Measurements from ENCODE around the gene RIPPLY1. TPM values are rescaled to one million over a fixed set of nuclear protein-coding genes. Genes with fewer than 3 reads are reported as not detected.
A peak's percentile ranks its signal among the peaks of the same experiment; 100 is the strongest.

The RIPPLY1 gene
- total RNA-seq, 3 donors from 2014 or later, result not detected

DNA sequence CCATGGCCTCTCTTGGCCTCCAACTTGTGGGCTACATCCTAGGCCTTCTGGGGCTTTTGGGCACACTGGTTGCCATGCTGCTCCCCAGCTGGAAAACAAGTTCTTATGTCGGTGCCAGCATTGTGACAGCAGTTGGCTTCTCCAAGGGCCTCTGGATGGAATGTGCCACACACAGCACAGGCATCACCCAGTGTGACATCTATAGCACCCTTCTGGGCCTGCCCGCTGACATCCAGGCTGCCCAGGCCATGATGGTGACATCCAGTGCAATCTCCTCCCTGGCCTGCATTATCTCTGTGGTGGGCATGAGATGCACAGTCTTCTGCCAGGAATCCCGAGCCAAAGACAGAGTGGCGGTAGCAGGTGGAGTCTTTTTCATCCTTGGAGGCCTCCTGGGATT, 25.1 kb upstream of the RIPPLY1 start:
- H3K4me3 ChIP-seq, result no peak overlapping the region
- DNase-seq, result no peak
- TF ChIP-seq CTCF (IDR thresholded peaks at IDR 0.05), result no peak
- intact Hi-C loops (cut with DNase I, micrococcal nuclease), result no loop called here
- H3K4me1 ChIP-seq (ENCODE audit: low read depth), result no peaks in the 10 kb centered on the region
- no peak for ATAC-seq
- no peaks in the 10 kb centered on the region for H3K36me3 ChIP-seq (ENCODE audit: low read depth)
- no peaks in the 10 kb centered on the region for H3K9me3 ChIP-seq

- ATAC-seq, result peak; percentile 67
- H3K4me3 ChIP-seq, result no peak overlapping the region
These were observed 24.6 kb upstream of the RIPPLY1 start for GRCh38 chrX:106927700-106928099.

GRCh38 chrX:106927023-106927422, 23.9 kb upstream of the RIPPLY1 start:
- Histone ChIP-seq H3K4me1 (ENCODE audit: low read depth) (no peaks in the 10 kb centered on the region), H3K9me3 (no peaks in the 10 kb centered on the region), H3K36me3 (ENCODE audit: low read depth) (no peaks in the 10 kb centered on the region), H3K4me3 (no peak overlapping the region)
- ATAC-seq (peak; percentile 6), DNase-seq (no peak)
- TF ChIP-seq CTCF (IDR thresholded peaks at IDR 0.05), result no peak
- intact Hi-C loops (cut with DNase I, micrococcal nuclease), result no loop called here

More at GRCh38 chrX:106927700-106928099, 24.6 kb upstream of the RIPPLY1 start:
- Histone ChIP-seq H3K36me3 (ENCODE audit: low read depth) (no peaks in the 10 kb centered on the region), H3K4me1 (ENCODE audit: low read depth) (no peaks in the 10 kb centered on the region), H3K9me3 (no peaks in the 10 kb centered on the region)
- no peak for TF ChIP-seq CTCF (IDR thresholded peaks at IDR 0.05)
- DNase-seq, result no peak
- intact Hi-C loops (cut with DNase I, micrococcal nuclease), result no loop called here

GRCh38 chrX:106921637-106922036, 18.5 kb upstream of the RIPPLY1 start:
- intact Hi-C loops (cut with DNase I, micrococcal nuclease), result no loop called here
- ATAC-seq, result no peak

GRCh38 chrX:106919932-106920452, 16.9 kb upstream of the RIPPLY1 start, which contains the start of gene CLDN2:
CLDN2 (plus strand) TSS chrX:106920402; CDS start chrX:106928229, 7,827 bp downstream.
- no peaks in the 10 kb centered on the region for H3K36me3 ChIP-seq (ENCODE audit: low read depth)
- no peak for TF ChIP-seq CTCF (IDR thresholded peaks at IDR 0.05)
- no peak within 1 kb of the TSS for H3K4me3 ChIP-seq
- no peaks in the 10 kb centered on the region for H3K4me1 ChIP-seq (ENCODE audit: low read depth)
- DNase-seq, result no peak
- no peaks in the 10 kb centered on the region for H3K9me3 ChIP-seq
- intact Hi-C loops (cut with DNase I, micrococcal nuclease), result no loop called here
- ATAC-seq, result no peak

More at GRCh38 chrX:106921637-106922036, 18.5 kb upstream of the RIPPLY1 start:
- no peaks in the 10 kb centered on the region for H3K4me1 ChIP-seq (ENCODE audit: low read depth)
- DNase-seq, result no peak
- no peaks in the 10 kb centered on the region for H3K36me3 ChIP-seq (ENCODE audit: low read depth)
- no peaks in the 10 kb centered on the region for H3K9me3 ChIP-seq
- no peak overlapping the region for H3K4me3 ChIP-seq
- no peak for TF ChIP-seq CTCF (IDR thresholded peaks at IDR 0.05)

Measured in mucosa of descending colon (tissue), 3 donors.